ENCODE results near the gene B4GALNT4.

GRCh38 chr11:367956-368413, 1.3 kb upstream of the B4GALNT4 start:
- TF ChIP-seq CTCF (IDR thresholded peaks at IDR 0.05 in 4 of 5, conservative IDR thresholded peaks at IDR 0.05 in 1 of 5) (no peak), POLR2A (IDR thresholded peaks at IDR 0.05) (no peak)

Data from gastrocnemius medialis (tissue), 4 donors.